Chondrocyte (in vitro differentiated cells): ENCODE measurements around the gene IGFL4. TPM values are rescaled to one million over a fixed set of nuclear protein-coding genes. Genes with fewer than 3 reads are reported as not detected.

Experiments used
- DNase-seq: peaks from one replicate; pipeline ENCODE4 v3.0.0; 2021; ENCODE audit warnings: mixed read lengths, low spot score
- H3K27ac Mint-ChIP-seq: one replicate; pipeline ENCODE4 v1.8.0; 2021; ENCODE audit warnings: mild to moderate bottlenecking, moderate library complexity, mixed read lengths; ENCODE audit not compliant: unreplicated experiment
- H3K27me3 Mint-ChIP-seq: 2 replicates; pipeline ENCODE4 v1.8.0; 2021; ENCODE audit warnings: low read depth, mixed read lengths
- H3K36me3 Mint-ChIP-seq: 2 replicates; pipeline ENCODE4 v1.8.0; 2021; ENCODE audit warnings: low read depth, mixed read lengths
- H3K4me1 Mint-ChIP-seq: 2 replicates; pipeline ENCODE4 v1.8.0; 2021; ENCODE audit warnings: low read depth, mild to moderate bottlenecking, mixed read lengths
- H3K4me3 Mint-ChIP-seq: one replicate; pipeline ENCODE4 v1.8.0; 2021; ENCODE audit warnings: mild to moderate bottlenecking, moderate library complexity, mixed read lengths; ENCODE audit not compliant: unreplicated experiment
- H3K9me3 Mint-ChIP-seq: 2 replicates; pipeline ENCODE4 v1.8.0; 2021; ENCODE audit warnings: low read depth, mixed read lengths
- CTCF ChIP-seq: fragments of 200-600 bp; sonication (generic); IDR thresholded peaks from 2 replicates; pipeline ENCODE4 v1.5.0; 2021; ENCODE audit warnings: antibody characterized with exemption, mild to moderate bottlenecking, moderate library complexity
- total RNA-seq: library from RNA; stranded (reverse); gene quantifications from 3 replicates; pipeline ENCODE4 v1.2.1, GENCODE V29; 2021

Gene IGFL4
- total RNA-seq, 1 donor from 2014 or later: not detected

GRCh38 chr19:46035986-46036743 is 4.6 kb downstream of the IGFL4 start:
- H3K27me3 Mint-ChIP-seq: peaks cover 26% of the 10 kb centered on the region
- H3K9me3 Mint-ChIP-seq: peaks cover 2% of the 10 kb centered on the region

GRCh38 chr19:46035546-46035945 is 5.3 kb downstream of the IGFL4 start:
- no peak overlapping the region for H3K4me3 Mint-ChIP-seq
- peaks cover 9% of the 10 kb centered on the region for H3K36me3 Mint-ChIP-seq
- no peak for TF ChIP-seq CTCF
- H3K27ac Mint-ChIP-seq: no peak overlapping the region
- peaks cover 21% of the 10 kb centered on the region for H3K27me3 Mint-ChIP-seq
- H3K4me1 Mint-ChIP-seq: no peaks in the 10 kb centered on the region
- no peak for DNase-seq
- H3K9me3 Mint-ChIP-seq: peaks cover 2% of the 10 kb centered on the region

More at GRCh38 chr19:46035986-46036743, 4.6 kb downstream of the IGFL4 start:
- Mint-ChIP-seq H3K4me3 (no peak overlapping the region), H3K27ac (no peak overlapping the region), H3K36me3 (peaks cover 7% of the 10 kb centered on the region), H3K4me1 (no peaks in the 10 kb centered on the region)
- TF ChIP-seq CTCF: no peak
- no peak for DNase-seq

GRCh38 chr19:46033401-46033800 is 7.4 kb downstream of the IGFL4 start:
- Mint-ChIP-seq H3K36me3 (peaks cover 7% of the 10 kb centered on the region), H3K9me3 (peaks cover 2% of the 10 kb centered on the region), H3K27me3 (peaks cover 17% of the 10 kb centered on the region), H3K4me1 (peaks cover 2% of the 10 kb centered on the region), H3K4me3 (no peak overlapping the region), H3K27ac (no peak overlapping the region)
- no peak for TF ChIP-seq CTCF
- DNase-seq: no peak

- Mint-ChIP-seq H3K9me3 (peaks cover 2% of the 10 kb centered on the region), H3K4me3 (no peak overlapping the region), H3K4me1 (peaks cover 2% of the 10 kb centered on the region), H3K27ac (no peak overlapping the region), H3K36me3 (peaks cover 7% of the 10 kb centered on the region), H3K27me3 (peaks cover 17% of the 10 kb centered on the region)
- TF ChIP-seq CTCF: no peak
- no peak for DNase-seq
These were observed 8.2 kb downstream of the IGFL4 start for GRCh38 chr19:46032597-46033025.

- H3K27me3 Mint-ChIP-seq: peaks cover 15% of the 10 kb centered on the region
- H3K4me1 Mint-ChIP-seq: peaks cover 2% of the 10 kb centered on the region
- no peak overlapping the region for H3K4me3 Mint-ChIP-seq
- H3K27ac Mint-ChIP-seq: no peak overlapping the region
- peaks cover 1% of the 10 kb centered on the region for H3K9me3 Mint-ChIP-seq
- H3K36me3 Mint-ChIP-seq: peaks cover 7% of the 10 kb centered on the region
- TF ChIP-seq CTCF: no peak
- no peak for DNase-seq
These were observed 8.8 kb downstream of the IGFL4 start for GRCh38 chr19:46031781-46032596.
